IPS-11a (cell line): Measurements from ENCODE around the gene STAT6.
A peak's percentile ranks its signal among the peaks of the same experiment; 100 is the strongest.
"Not testable (repeated sequence)": the region's sequence is repeated elsewhere in the genome, so short reads cannot be mapped to it uniquely, and the experiment has no call there.

Experiments used
- H3K4me3 ChIP-seq: one replicate; pipeline ENCODE4 v1.5.1; 2013; ENCODE audit warnings: low read depth, low read length, control low read depth

The STAT6 gene

DNA sequence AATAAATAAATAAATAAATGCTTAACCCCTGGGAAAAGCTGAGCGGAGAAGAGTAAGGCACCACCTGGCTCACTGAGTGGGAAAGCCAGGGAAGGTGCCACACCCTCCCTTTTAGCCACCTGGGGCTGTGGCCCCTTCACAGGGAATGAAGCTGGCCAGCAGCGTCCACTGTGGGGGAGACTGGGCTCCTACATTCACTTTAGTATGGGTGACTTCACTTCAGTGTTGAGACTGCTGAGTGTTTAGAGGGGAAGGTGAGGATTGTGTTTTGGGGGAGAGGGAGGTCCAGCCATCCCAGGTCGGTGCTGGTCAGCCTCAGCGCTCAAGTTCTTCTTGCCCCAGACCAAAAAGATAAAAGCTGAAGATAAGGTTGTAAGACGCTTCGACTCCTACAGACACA is 20.7 kb downstream of the STAT6 start:
- H3K4me3 ChIP-seq = no peak overlapping the region

GRCh38 chr12:57089271-57090245 is 21.6 kb downstream of the STAT6 start:
- H3K4me3 ChIP-seq = peak overlapping the region; percentile 76

DNA sequence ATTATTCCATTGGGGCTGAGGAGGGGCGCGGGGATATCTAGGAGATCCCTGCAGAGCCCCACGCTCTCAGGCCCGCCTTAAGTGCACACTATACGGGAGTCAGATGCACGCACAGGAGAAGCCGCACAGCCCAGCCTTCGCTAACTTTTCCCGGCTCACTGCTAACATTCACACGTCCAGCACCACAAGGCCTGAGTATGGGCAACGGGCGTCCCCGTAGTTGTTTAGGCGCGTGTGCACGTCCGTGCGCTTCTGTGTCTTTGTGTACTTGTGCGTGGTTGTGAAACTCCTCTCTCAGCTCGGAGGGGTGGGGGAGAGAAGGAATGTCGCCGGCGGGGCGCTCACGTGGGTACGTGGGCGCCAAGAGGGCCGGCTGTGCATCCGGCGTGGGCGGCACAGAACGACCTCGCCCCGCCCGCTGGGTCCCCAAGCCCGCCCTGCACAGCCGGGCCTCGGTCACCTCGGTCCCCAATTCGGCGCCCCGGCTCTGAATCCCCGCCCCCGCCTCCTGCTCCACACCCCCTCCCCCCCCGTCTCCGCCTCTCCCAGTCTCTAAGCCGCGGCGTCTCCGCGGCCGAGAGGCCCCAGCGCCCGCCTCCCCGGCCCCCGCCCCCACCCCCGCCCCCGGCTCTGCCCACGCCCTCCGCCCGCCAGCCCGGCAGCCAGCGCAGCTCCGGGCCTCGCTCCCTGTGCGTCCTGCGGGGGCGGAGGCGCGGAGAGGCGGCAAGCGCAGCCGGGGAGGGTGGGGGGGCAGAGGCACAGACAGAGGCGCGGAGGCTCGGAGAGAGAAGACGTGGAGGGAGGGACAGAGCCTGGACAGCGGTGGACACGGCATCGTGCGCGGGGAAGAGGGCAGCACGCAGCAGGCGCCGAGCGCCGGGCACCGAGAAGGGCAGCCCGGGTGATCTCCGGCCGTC is 22.6 kb downstream of the STAT6 start, which contains the start of gene NAB2:
Gene NAB2, plus strand, starts transcription at position 761 of the 917 bp plus-strand sequence. CDS start 158 bp downstream, outside the sequence.
- H3K4me3 ChIP-seq = peak within 1 kb of the TSS; percentile 76

GRCh38 chr12:57087691-57088353 is 23.3 kb downstream of the STAT6 start:
- peak overlapping the region; percentile 69 for H3K4me3 ChIP-seq

DNA sequence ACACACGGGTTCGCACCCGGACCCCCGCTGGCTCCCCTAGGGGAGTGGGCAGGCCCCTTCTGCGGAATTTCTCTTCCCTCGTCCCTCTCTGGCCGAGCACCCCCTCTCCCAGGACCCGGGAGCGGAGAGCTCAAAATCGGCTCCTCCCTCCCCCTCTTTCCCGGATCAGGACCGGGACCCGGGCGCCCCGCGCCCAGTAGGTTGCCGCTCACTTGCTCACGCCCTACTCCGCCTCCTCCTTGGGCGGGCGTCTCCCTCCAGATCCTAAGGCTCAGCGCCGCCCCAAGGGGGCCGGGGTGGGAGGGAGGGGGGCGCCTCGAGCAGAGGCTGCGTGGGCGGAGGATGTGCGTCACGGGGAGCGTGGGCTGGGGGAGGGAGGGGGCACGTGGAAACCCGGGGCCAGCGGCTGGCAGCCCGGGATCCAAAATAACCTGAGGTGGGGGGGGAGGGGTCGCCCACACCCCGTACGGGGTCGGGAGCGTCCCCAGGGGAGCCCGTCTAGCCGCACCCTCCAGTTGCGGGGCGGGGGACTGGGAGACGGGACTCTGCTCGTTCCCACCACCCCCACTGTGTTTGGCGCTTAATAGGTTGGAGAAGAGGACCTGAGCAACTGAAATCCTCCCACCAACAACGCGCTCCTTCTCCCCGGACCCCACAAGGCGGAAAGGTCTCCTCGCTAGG is 24.0 kb downstream of the STAT6 start:
- peak overlapping the region; percentile 73 for H3K4me3 ChIP-seq

- peak overlapping the region; percentile 73 for H3K4me3 ChIP-seq
Observed at GRCh38 chr12:57086493-57087009, 24.6 kb downstream of the STAT6 start.

DNA sequence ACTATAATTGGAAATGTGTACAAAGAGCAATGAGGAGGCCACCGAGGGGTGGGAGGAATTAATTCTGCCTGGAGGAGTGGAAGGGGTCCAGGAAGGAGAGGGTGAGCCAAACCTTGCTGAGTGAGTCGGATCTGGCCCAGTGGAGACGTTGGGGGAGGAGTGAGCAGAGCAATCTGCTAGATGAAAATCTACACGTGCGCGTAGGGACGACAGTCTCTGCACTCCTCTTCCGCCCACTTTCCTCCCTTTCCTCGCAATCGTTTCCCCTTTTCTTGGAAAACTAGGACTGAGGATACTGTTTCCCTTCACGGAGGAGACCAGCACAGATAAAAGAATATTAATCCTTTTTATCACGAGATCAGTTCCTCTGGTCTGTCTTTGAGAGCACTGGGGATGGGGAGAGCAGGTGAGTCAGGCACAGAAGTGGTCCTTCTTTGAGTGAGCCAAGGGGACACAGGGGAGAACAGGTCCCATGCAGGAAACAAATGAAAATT is 25.1 kb downstream of the STAT6 start:
- peak overlapping the region; percentile 73 for H3K4me3 ChIP-seq

DNA sequence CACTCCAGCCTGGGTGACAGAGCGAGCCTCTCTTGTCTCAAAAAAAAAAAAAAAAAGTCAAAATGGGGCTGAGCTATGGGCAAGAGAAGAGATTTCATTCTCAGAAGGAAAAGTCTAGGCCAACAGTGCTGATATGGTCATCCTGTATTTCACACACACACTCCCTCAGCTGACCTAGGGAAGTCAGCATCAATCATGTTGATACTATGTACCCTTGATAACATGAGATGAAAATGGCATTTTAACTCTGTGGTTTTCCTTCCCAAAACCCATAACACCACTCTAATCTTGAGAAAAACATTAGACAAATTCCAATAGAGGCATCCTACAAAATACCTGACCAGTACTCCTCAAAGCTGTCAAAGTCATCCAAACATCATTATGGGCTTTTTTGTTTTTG is 30.3 kb downstream of the STAT6 start:
- H3K4me3 ChIP-seq = no peak overlapping the region

DNA sequence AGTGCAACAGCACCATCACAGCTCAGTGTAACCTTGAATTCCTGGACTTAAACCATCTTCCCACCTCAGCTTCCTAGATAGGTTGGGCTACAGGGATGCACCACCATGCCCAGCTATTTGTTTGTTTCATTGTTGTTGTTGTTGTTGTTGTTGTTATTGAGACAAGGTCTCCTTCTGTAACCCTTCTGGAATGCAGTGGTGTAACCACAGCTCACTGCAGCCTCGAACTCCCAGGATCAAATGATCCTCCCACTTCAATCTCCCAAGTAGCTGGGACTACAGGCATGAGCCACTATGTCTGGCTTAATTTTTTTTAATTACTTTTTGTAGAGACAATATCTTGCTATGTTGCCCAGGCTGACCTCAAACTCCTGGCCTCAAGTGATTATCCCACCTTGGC is 31.3 kb downstream of the STAT6 start:
- H3K4me3 ChIP-seq = no peak overlapping the region

- H3K4me3 ChIP-seq = peak within 1 kb of the TSS; percentile 94
Observed at GRCh38 chr12:57078519-57079404, 32.4 kb downstream of the STAT6 start, which contains the start of gene NEMP1. Gene NEMP1, minus strand, starts transcription at chr12:57078791. Its CDS starts 46 bp downstream, at chr12:57078745.

GRCh38 chr12:57073566-57074450 is 37.4 kb downstream of the STAT6 start:
- not testable (repeated sequence) for H3K4me3 ChIP-seq

- no peak overlapping the region for H3K4me3 ChIP-seq
Observed at GRCh38 chr12:57072661-57073060, 38.5 kb downstream of the STAT6 start.

GRCh38 chr12:57069523-57069922 is 41.6 kb downstream of the STAT6 start:
- no peak overlapping the region for H3K4me3 ChIP-seq

DNA sequence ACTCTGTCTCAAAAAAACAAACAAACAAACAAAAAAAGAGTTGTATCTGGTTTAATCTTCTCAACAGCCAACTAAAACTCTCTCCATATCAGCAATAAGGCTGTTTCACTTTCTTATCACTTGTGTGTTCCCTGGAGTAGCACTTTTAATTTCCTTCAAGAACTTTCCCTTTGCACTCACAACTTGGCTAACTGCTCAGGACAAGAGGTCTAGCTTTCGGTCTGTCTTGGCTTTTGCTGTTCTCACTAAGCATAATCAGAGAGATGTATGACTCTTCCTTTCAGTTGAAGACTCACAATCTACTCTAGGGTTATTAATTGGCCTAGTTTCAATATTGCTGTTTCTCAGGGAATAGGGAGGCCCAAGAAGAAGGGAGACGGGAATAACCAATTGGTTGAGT is 44.9 kb downstream of the STAT6 start:
- H3K4me3 ChIP-seq = no peak overlapping the region

GRCh38 chr12:57063991-57064685 is 47.0 kb downstream of the STAT6 start:
- no peak overlapping the region for H3K4me3 ChIP-seq

- H3K4me3 ChIP-seq = no peak overlapping the region
Observed at GRCh38 chr12:57058454-57058853, 52.7 kb downstream of the STAT6 start.

DNA sequence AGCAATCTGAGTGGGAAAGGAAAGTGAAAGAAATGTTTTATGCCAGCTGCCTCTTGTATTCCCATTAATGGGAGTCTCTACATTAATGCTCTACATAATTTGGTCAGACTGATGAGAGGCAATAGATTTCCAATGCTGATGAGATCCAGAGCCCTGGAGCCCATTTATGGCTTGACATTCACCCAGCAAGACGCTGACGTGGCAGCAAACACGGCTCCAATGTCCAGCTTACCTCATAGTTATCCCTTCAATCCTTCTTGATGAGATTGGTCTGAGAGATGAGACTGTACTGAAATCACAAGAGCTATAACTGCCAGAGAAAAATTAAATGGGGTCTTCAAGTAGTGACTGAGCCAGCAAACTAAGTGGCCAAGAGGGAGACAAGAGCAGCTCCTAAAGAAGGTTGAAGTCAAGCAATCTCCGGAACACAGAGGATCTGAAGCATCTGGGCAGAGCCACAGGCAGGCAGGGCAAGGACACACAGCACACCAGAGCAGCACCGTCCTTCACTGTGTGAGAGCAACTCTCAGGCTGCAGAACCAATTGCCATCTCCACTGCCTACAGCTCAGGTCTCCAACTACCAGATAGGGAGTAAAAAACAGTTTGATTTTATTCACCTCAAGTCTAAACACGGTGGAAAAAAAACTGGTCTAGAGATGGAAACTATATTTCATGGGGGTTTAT is 54.0 kb downstream of the STAT6 start:
- no peak overlapping the region for H3K4me3 ChIP-seq
